Stimulated activated CD4-positive, alpha-beta T cell treated with anti-CD3 and anti-CD28 coated beads, TNF-alpha, amount 100 ng/mL, for 4 hours (primary cell): ENCODE data around the gene SUPT16H.
A peak's percentile ranks its signal among the peaks of the same experiment; 100 is the strongest.
"Not testable (repeated sequence)": the region's sequence is repeated elsewhere in the genome, so short reads cannot be mapped to it uniquely, and the experiment has no call there.

ENCODE experiments used
- DNase-seq, 3 experiments: peaks; one replicate each; pipeline ENCODE4 v3.0.0-alpha.2; 2020; ENCODE audit warnings: low read depth in 3 of 3

The SUPT16H gene

GRCh38 chr14:21367582-21368144, 16.2 kb downstream of the SUPT16H start:
- no peak for DNase-seq

GRCh38 chr14:21356511-21356910, 27.3 kb downstream of the SUPT16H start:
- DNase-seq = no peak

- no peak for DNase-seq
Observed at GRCh38 chr14:21352587-21352986, 31.2 kb downstream of the SUPT16H start.

GRCh38 chr14:21350539-21350938, 33.3 kb downstream of the SUPT16H start:
- no peak for DNase-seq

- DNase-seq = no peak
Observed at GRCh38 chr14:21347201-21347600, 36.6 kb downstream of the SUPT16H start.

GRCh38 chr14:21346532-21347135, 37.2 kb downstream of the SUPT16H start:
- DNase-seq = no peak

GRCh38 chr14:21343035-21343794, 40.6 kb downstream of the SUPT16H start:
- DNase-seq = no peak

GRCh38 chr14:21334202-21334906, 49.5 kb downstream of the SUPT16H start:
- no peak for DNase-seq

GRCh38 chr14:21332950-21333349, 50.9 kb downstream of the SUPT16H start:
- no peak for DNase-seq

GRCh38 chr14:21326972-21327371, 56.8 kb downstream of the SUPT16H start:
- no peak for DNase-seq

GRCh38 chr14:21322716-21323115, 61.1 kb downstream of the SUPT16H start:
- no peak for DNase-seq

GRCh38 chr14:21320913-21321312, 62.9 kb downstream of the SUPT16H start:
- no peak for DNase-seq

GRCh38 chr14:21317398-21317797, 66.4 kb downstream of the SUPT16H start:
- no peak for DNase-seq

- DNase-seq = no peak
Observed at GRCh38 chr14:21313512-21313911, 70.3 kb downstream of the SUPT16H start.

GRCh38 chr14:21311614-21312013, 72.2 kb downstream of the SUPT16H start:
- DNase-seq = no peak

GRCh38 chr14:21309956-21310355, 73.9 kb downstream of the SUPT16H start:
- DNase-seq = no peak

- DNase-seq = no peak
Observed at GRCh38 chr14:21309238-21309636, 74.6 kb downstream of the SUPT16H start.

GRCh38 chr14:21308479-21309237, 75.2 kb downstream of the SUPT16H start:
- DNase-seq = peak; percentile 48 to 73 (median 63)

GRCh38 chr14:21308132-21308478, 75.7 kb downstream of the SUPT16H start:
- no peak for DNase-seq

GRCh38 chr14:21307637-21308036, 76.2 kb downstream of the SUPT16H start:
- DNase-seq = no peak

- not testable (repeated sequence) for DNase-seq
Observed at GRCh38 chr14:21302836-21303140, 81.0 kb downstream of the SUPT16H start.
